Endodermal cell (in vitro differentiated cells): ENCODE measurements around the gene LHX6. TPM values are rescaled to one million over a fixed set of nuclear protein-coding genes. Genes with fewer than 3 reads are reported as not detected.

Source experiments
- DNase-seq: peaks from one replicate; pipeline ENCODE4 v3.0.0-alpha.2; 2017
- H3K27ac ChIP-seq: 2 replicates; pipeline ENCODE4 v1.5.1; 2013; ENCODE audit warnings: mild to moderate bottlenecking, low read depth, low read length, moderate library complexity
- H3K27me3 ChIP-seq: 2 replicates; pipeline ENCODE4 v1.6.1; 2013; ENCODE audit warnings: mild to moderate bottlenecking, low read length, moderate library complexity; ENCODE audit not compliant: insufficient read depth, control insufficient read depth, poor library complexity, severe bottlenecking
- H3K36me3 ChIP-seq: 2 replicates; pipeline ENCODE4 v1.7.0; 2013; ENCODE audit warnings: mild to moderate bottlenecking, low read length, moderate library complexity; ENCODE audit not compliant: control insufficient read depth, insufficient read depth
- H3K4me1 ChIP-seq: one replicate; pipeline ENCODE4 v1.7.0; 2013; ENCODE audit warnings: low read length; ENCODE audit not compliant: control insufficient read depth, insufficient read depth
- H3K4me3 ChIP-seq: 2 replicates; pipeline ENCODE4 v1.5.1; 2013; ENCODE audit warnings: mild to moderate bottlenecking, low read length, moderate library complexity
- H3K9ac ChIP-seq: 2 replicates; pipeline ENCODE4 v1.6.1; 2013; ENCODE audit warnings: mild to moderate bottlenecking, low read length, moderate library complexity; ENCODE audit not compliant: poor library complexity, severe bottlenecking; ENCODE audit errors: extremely low read depth
- H3K9me3 ChIP-seq: 2 replicates; pipeline ENCODE4 v1.6.1; 2013; ENCODE audit warnings: mild to moderate bottlenecking, low read length, moderate library complexity; ENCODE audit not compliant: control insufficient read depth
- H3K27ac Mint-ChIP-seq: 2 replicates; pipeline ENCODE4 v1.8.0; 2020; ENCODE audit warnings: mixed read lengths
- H3K27me3 Mint-ChIP-seq: 2 replicates; pipeline ENCODE4 v1.8.0; 2021; ENCODE audit warnings: mild to moderate bottlenecking, mixed read lengths; ENCODE audit not compliant: insufficient read depth
- H3K36me3 Mint-ChIP-seq: 2 replicates; pipeline ENCODE4 v1.8.0; 2020; ENCODE audit warnings: low read depth, mixed read lengths
- H3K4me1 Mint-ChIP-seq: 2 replicates; pipeline ENCODE4 v1.8.0; 2020; ENCODE audit warnings: mixed read lengths
- H3K4me3 Mint-ChIP-seq: 2 replicates; pipeline ENCODE4 v1.8.0; 2020; ENCODE audit warnings: mild to moderate bottlenecking, moderate library complexity, mixed read lengths
- H3K9me3 Mint-ChIP-seq: 2 replicates; pipeline ENCODE4 v1.8.0; 2020; ENCODE audit warnings: mild to moderate bottlenecking, mixed read lengths
- CTCF ChIP-seq: fragments of 200-600 bp; sonication (generic); conservative IDR thresholded peaks from 2 replicates; pipeline ENCODE4 v1.5.0; 2021; ENCODE audit warnings: antibody characterized with exemption, mild to moderate bottlenecking
- WGBS, 2 experiments: methylation state at CpG; one replicate each; pipeline versions ENCODE4 v1.1.5 to v1.1.7; 2013; ENCODE audit warnings: missing lambda C conversion rate in 2 of 2, mixed read lengths in 1 of 2; ENCODE audit not compliant: insufficient coverage in 1 of 2, insufficient read length in 1 of 2; 5-methylcytosine and 5-hydroxymethylcytosine counted together
- total RNA-seq, 2 donors: library from RNA; stranded (reverse); fragmentation: NEBNext Ultra II Directional in 1 of 2; extraction: Animal tissue kit (Norgen Biotek cat#: 25700) in 1 of 2; gene quantifications; 2 replicates in 1 of 2; 3 replicates in 1 of 2; pipeline ENCODE4 v1.2.1, GENCODE V29; 2021

Gene LHX6
- total RNA-seq, 2 donors from 2014 or later, result 0.37 TPM; not detected in 1

GRCh38 chr9:122192261-122192875, 36.4 kb downstream of the LHX6 start:
- WGBS, 2 experiments, result 84 to 95% methylated on average over 4 to 5 of the region's 5 CpGs
- Mint-ChIP-seq H3K4me3 (no peak overlapping the region), H3K27ac (no peak overlapping the region), H3K36me3 (no peaks in the 10 kb centered on the region), H3K4me1 (no peaks in the 10 kb centered on the region), H3K9me3 (no peaks in the 10 kb centered on the region), H3K27me3 (peaks cover 2% of the 10 kb centered on the region)
- H3K4me1 ChIP-seq, result no peaks in the 10 kb centered on the region
- no peak for DNase-seq
- TF ChIP-seq CTCF, result peak; percentile 47
- H3K4me3 ChIP-seq, result no peak overlapping the region
- H3K27me3 ChIP-seq, result no peaks in the 10 kb centered on the region
- no peaks in the 10 kb centered on the region for H3K36me3 ChIP-seq
- H3K9ac ChIP-seq, result no peak overlapping the region
- H3K9me3 ChIP-seq, result no peaks in the 10 kb centered on the region
- H3K27ac ChIP-seq, result no peak overlapping the region

GRCh38 chr9:122191584-122191983, 37.2 kb downstream of the LHX6 start:
- H3K27ac ChIP-seq, result no peak overlapping the region
- no peak for DNase-seq
- no peaks in the 10 kb centered on the region for H3K27me3 ChIP-seq
- no peaks in the 10 kb centered on the region for H3K36me3 Mint-ChIP-seq
- H3K9me3 ChIP-seq, result no peaks in the 10 kb centered on the region
- no peak overlapping the region for H3K4me3 ChIP-seq
- H3K9ac ChIP-seq, result no peak overlapping the region
- no peak overlapping the region for H3K27ac Mint-ChIP-seq
- no peak overlapping the region for H3K4me3 Mint-ChIP-seq
- peaks cover 2% of the 10 kb centered on the region for H3K27me3 Mint-ChIP-seq
- H3K4me1 Mint-ChIP-seq, result no peaks in the 10 kb centered on the region
- no peaks in the 10 kb centered on the region for H3K9me3 Mint-ChIP-seq
- 86 to 87% methylated on average over 6 to 11 of the region's 11 CpGs for WGBS, 2 experiments
- TF ChIP-seq CTCF, result no peak
- H3K36me3 ChIP-seq, result no peaks in the 10 kb centered on the region
- H3K4me1 ChIP-seq, result no peaks in the 10 kb centered on the region

- no peak overlapping the region for H3K27ac Mint-ChIP-seq
- H3K4me3 Mint-ChIP-seq, result no peak overlapping the region
- H3K4me1 Mint-ChIP-seq, result no peaks in the 10 kb centered on the region
- Histone ChIP-seq H3K9me3 (no peaks in the 10 kb centered on the region), H3K27ac (no peak overlapping the region), H3K36me3 (no peaks in the 10 kb centered on the region), H3K4me3 (no peak overlapping the region), H3K27me3 (no peaks in the 10 kb centered on the region), H3K4me1 (no peaks in the 10 kb centered on the region), H3K9ac (no peak overlapping the region)
- H3K27me3 Mint-ChIP-seq, result peaks cover 2% of the 10 kb centered on the region
- 93% methylated on average over 7 to 12 of the region's 12 CpGs for WGBS, 2 experiments
- no peaks in the 10 kb centered on the region for H3K36me3 Mint-ChIP-seq
- no peak for DNase-seq
- no peaks in the 10 kb centered on the region for H3K9me3 Mint-ChIP-seq
- no peak for TF ChIP-seq CTCF
Measured at GRCh38 chr9:122190597-122191381, 38.0 kb downstream of the LHX6 start.
